GM12892 (cell line): ENCODE data around the gene OSBPL5.

ENCODE experiments used
- POLR2A ChIP-seq: IDR thresholded peaks from 2 replicates; pipeline ENCODE4 v1.6.1; 2011; ENCODE audit warnings: low read depth, low read length, control low read depth
- POLR2AphosphoS5 ChIP-seq: IDR thresholded peaks from 2 replicates; pipeline ENCODE4 v1.6.1; 2011; ENCODE audit warnings: low read depth, low read length, control low read depth

DNA sequence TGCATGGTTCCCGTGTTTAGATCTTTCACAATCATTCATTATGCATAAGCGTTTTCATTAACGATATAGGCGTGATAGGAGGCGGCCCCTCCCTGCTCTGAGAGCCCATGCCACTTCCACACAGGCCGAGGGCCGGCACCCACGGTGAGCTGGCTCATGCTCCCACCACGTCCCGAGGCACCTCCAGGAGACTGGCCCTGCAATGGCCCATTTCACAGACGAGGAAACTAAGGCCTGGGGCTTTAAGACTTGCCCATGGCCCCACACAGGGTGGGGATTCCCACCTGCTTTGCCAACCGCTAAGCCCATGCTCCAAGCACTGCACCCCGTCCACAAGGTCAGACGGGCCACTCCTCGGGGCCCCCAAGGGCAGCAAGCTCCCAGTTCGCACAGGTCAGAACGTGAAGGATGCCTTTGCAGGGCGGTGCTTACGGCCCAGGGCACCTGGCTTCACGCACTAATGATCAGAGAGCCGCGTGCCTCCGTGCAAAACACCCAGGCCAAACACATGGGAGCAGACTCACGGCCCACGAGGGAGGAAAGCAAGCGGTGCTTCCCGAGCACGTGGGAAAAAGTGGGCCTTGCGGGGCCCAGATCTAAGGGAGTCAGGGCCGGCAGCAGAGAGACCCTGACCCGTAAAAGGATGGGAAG is 8.3 kb downstream of the OSBPL5 start:
- TF ChIP-seq POLR2A (no peak), POLR2AphosphoS5 (no peak)
